22Rv1 (cell line): ENCODE data around the gene SYNPO2.

Experiments used
- CTCF ChIP-seq: fragments of 450-650 bp; IDR thresholded peaks from 2 replicates; pipeline ENCODE4 v1.5.1; 2017; ENCODE audit warnings: mild to moderate bottlenecking
- ZFX ChIP-seq: fragments of 450-650 bp; IDR thresholded peaks from 2 replicates; pipeline ENCODE4 v1.6.1; 2017; ENCODE audit warnings: antibody characterized with exemption, borderline replicate concordance

DNA sequence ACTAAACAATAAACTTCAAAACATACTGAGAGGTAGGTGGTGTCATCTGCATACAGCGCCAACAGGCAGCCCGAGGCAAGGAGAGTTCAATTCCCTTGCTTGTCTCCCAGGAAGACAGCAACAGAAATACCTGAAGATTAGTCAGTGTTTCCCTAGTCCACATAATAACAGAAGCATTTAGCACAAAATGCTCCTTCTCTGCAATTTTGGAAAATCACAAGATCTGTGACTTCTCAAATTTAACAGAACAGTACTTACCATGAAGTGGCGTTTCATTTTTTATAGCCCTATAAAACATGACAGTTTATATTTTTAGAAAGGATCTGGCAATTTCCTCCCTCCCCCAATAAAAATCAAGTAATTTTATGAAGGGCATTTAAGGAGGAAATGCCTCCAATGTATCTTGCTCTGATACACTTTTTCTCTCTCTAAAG, 179.9 kb downstream of the SYNPO2 start:
- TF ChIP-seq CTCF (no peak), ZFX (no peak)
